Measurements from ENCODE around the gene GPR84.

GPR84 gene

DNA sequence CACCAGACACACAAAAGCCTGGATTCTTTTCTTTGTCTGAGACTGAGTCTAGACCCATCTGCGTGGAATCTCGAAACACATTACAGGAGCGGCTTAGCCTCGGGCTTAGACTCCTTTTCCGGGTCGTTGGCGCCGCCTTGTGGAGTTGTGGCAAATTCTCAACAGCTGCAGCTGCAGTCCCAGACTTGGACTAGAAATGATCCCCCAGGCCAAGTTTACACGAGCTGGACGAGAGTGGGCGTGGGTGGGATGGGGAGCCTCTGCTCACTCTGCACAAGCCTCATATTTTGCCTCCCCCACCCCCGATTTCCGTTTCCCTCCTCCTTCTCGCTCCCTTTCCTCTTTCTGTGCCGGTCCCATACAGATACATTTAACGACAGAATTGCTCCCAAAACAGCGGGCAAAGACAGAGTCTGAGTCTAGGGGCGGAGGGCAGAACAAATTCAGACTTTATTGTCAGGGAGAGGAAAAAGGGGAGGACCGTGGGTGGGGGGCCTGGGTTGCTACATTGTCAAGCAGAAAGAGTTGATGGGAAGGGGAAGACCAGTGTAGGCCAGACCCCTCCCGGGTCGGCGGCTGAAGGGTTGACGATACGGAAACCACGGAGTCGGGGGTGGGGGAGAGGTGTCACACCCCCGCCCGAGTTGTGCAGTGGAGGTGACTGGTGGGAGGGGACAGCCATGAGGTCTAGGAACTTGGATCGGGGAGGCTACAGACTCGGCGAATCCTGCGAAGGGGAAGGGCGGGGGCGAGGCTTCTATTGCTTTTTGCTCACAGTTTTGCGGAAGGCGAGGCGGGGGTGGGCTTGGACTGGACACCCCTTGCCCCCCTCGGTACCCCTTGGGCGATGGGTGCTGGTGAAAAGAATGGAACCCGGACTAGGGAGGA, 4.7 kb upstream of the GPR84 start:
- peak; percentile 91 for DNase-seq (ENCODE audit: low spot score)
- TF ChIP-seq, protein P1, sequence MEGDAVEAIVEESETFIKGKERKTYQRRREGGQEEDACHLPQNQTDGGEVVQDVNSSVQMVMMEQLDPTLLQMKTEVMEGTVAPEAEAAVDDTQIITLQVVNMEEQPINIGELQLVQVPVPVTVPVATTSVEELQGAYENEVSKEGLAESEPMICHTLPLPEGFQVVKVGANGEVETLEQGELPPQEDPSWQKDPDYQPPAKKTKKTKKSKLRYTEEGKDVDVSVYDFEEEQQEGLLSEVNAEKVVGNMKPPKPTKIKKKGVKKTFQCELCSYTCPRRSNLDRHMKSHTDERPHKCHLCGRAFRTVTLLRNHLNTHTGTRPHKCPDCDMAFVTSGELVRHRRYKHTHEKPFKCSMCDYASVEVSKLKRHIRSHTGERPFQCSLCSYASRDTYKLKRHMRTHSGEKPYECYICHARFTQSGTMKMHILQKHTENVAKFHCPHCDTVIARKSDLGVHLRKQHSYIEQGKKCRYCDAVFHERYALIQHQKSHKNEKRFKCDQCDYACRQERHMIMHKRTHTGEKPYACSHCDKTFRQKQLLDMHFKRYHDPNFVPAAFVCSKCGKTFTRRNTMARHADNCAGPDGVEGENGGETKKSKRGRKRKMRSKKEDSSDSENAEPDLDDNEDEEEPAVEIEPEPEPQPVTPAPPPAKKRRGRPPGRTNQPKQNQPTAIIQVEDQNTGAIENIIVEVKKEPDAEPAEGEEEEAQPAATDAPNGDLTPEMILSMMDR (IDR thresholded peaks at IDR 0.05): peak; percentile 70
- peak overlapping the region; percentile 72 for H3K4me3 ChIP-seq
- peak overlapping the region; percentile 49 to 86 for H3K27ac ChIP-seq

DNA sequence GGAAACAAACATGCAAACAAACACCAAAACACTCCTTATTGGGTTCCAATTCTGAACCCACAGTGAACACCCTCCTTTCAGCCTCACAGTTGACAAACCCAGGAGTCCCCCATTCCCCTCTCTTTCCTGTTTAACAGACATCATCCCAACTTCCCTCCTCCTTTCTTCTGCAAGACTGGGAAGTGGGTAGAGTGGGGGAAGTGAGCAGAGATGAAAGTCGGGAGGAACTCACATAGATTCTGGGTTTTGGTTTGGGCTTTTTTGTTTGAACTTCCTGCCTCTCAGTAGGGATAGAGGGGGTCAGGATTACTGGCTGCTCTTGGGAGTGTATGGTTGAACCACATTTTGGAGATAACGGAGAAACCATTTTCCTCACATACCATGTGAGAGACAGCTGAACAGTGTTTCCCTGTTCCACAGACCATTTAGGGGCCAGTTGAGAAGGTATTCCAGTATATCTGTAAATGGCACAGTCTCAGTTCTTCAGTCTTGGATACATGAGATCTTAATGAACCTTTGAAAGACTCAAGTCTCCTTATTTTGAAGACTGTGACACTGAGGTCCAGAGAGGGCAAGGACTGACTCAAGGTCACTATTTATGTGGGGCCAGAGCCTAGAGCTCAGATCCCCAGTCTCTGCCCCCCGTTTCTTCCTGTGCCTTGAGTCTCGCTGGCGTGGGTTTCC, 3.9 kb upstream of the GPR84 start:
- Histone ChIP-seq H3K27ac (peak overlapping the region in 1 of 2 donors; percentile 19), H3K4me3 (peak overlapping the region; percentile 72)
- TF ChIP-seq, protein P1 (IDR thresholded peaks at IDR 0.05): no peak
- DNase-seq (ENCODE audit: low spot score): no peak

DNA sequence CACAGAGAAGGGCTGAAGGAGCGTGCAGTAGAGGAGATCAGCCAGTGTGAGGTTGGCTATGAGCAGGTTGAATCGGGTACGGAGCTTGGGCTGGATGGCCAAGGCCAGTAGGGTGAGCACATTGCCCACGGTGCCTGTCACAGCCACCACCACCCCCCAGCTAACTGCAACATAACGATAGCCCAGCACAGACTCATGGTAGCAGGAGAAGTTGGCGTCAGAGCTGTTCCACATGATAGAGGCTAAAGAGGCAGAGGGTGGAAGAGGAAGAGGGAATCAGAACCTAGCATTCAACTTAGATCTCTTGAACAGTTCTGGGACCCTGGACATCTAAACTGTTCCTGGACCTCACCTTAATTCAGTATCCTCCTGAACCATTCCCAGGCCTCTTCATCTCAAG, 668 bp downstream of the GPR84 start:
- TF ChIP-seq, protein P1 (IDR thresholded peaks at IDR 0.05): no peak
- no peak for DNase-seq (ENCODE audit: low spot score)
- Histone ChIP-seq H3K4me3 (no peak overlapping the region), H3K27ac (no peak overlapping the region)

DNA sequence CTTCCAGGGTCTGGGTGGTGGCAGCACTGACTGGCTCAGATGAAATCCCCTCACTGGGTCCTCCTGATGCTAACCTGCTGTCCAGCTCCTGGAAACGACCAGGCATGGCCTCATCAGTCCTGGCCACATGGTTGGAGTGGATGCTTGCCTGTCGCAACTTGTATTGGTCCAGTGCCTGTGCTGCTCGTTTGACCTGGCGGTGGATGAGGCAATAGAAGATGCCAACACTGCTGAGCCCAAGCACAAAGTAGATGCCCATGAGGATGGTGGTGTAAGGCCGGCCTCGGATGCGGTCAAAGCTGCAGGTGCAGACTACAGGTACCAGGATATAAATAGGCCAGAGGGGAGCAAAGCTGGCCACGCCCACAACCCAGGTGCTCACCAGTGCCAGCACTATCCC, 1.2 kb downstream of the GPR84 start:
- TF ChIP-seq, protein P1 (IDR thresholded peaks at IDR 0.05): no peak
- Histone ChIP-seq H3K27ac (no peak overlapping the region), H3K4me3 (no peak overlapping the region)
- DNase-seq (ENCODE audit: low spot score): no peak

DNA sequence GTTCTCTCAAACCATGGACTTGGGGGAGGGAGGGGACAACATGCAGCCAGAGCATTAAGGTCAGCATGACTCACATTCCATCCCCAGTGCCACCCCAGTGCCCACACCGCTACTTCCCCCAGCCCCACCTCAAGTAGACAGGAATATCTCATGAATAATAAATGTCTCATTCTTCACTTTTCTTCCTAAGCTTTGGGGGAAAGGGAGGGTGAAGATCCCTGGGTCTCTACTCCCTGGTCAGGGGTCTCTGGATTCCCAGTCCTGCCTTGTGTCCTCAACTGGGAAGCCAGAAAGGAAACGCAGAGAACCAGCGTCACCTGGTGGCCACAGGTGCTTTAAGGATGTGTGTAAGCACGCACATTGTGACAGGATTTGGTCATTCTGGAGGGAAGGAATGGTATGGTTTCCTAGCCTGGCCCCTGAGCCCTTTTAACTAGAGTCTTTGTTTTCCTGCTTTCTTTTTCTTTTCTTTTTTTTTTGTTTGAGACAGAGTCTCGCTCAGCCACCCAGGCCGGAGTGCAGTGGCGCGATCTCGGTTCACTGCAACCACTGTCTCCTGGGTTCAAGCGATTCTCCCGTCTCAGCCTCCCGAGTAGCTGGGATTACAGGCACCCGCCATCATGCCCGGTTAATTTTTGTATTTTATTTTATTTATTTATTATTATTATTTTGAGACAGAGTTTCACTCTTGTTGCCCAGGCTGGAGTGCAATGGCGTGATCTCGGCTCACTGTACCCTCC, 3.4 kb downstream of the GPR84 start:
- no peak overlapping the region for H3K27ac ChIP-seq

DNA sequence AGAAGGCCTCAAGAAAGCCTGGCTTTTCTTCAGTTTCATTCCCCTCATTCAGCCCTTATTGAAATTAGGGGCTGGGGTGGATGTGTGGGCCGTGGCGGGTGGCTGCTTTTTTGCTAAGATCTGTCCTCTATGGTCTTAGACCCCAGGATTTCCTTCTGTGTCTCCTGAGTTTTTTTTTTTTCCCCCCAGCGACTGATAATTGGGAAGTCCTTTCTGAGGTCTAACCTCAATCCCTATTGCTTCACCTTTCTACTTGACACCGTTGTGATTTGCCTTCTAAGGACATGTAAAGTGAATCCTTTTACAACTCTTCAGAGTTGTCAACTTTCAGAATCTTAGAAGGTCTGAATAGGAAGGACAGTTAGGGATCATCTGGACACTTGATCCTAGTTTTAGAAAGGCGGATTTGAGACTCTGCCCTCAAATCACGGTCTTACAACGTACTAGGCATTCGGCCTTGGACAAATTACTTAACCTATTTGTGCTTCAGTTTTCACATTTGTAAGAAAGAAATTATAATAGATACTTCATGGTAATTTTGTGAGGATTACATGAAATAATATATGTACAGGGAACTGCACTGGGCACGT, 4.4 kb downstream of the GPR84 start:
- Histone ChIP-seq H3K27ac (peak overlapping the region; percentile 73 to 90), H3K4me3 (peak overlapping the region; percentile 86)
- TF ChIP-seq, protein P1 (IDR thresholded peaks at IDR 0.05): no peak
- DNase-seq (ENCODE audit: low spot score): no peak

More for the DNA sequence above, 3.4 kb downstream of the GPR84 start:
- DNase-seq (ENCODE audit: low spot score): no peak
- H3K4me3 ChIP-seq: no peak overlapping the region
- TF ChIP-seq, protein P1 (IDR thresholded peaks at IDR 0.05): peak; percentile 40
